Measurements from ENCODE around the gene ANKRD13D.

ANKRD13D gene

DNA sequence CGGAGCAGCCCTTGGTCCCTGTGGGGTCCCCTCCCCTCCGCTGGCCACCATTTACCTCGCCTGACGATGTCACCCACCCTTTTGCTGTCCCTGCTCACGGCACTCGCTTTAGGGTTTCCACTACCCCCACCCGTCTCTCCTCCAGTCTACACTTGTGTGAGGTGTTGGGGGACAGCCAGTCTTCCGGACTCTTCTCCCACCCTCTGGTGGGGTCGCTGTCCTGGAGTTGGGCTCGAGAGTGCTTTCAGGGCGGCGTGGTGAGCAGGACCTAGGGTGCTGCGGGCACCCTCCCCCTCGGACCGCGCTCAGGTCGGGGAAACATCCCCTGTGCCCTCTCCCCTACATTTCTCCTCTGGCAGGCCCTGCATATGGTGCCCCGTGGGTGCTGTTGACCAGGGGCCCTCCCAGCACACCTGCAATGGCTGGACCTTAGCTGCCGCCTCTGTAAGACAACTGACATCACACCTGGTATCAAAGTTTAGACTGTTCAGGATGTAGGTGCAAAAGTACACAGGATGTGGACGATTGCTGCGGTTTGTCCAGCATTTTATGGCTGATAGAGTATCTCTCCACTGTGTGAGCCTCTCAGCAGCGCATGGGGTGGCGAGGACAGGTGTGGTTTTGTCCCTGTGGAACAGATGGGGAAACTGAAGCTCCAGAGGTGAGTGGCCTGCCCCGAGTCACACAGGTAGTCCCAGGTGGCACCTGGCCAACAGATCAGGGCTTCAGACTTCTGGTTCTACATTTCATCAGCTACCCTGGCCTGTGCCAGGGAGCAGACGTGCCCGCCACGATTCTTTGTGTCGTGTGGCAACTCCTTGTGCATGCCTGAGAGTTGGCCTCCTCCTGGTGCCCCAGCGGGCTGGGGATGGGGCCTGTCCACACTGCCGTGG is 21.7 kb upstream of the ANKRD13D start:
- Histone ChIP-seq H3K4me3 (ENCODE audit: low read depth, low read length) (peak overlapping the region; percentile 76), H3K36me3 (replicated peaks) (peaks cover 11% of the 10 kb centered on the region), H3K27ac (no peak overlapping the region), H3K27me3 (replicated peaks) (no peaks in the 10 kb centered on the region)
- in situ Hi-C loops (cut with HindIII; ENCODE audit: low pct_ligation_motif_present, low sequenced_read_pairs), result no loop called here
- DNase-seq, result no peak
- TF ChIP-seq, protein P1, sequence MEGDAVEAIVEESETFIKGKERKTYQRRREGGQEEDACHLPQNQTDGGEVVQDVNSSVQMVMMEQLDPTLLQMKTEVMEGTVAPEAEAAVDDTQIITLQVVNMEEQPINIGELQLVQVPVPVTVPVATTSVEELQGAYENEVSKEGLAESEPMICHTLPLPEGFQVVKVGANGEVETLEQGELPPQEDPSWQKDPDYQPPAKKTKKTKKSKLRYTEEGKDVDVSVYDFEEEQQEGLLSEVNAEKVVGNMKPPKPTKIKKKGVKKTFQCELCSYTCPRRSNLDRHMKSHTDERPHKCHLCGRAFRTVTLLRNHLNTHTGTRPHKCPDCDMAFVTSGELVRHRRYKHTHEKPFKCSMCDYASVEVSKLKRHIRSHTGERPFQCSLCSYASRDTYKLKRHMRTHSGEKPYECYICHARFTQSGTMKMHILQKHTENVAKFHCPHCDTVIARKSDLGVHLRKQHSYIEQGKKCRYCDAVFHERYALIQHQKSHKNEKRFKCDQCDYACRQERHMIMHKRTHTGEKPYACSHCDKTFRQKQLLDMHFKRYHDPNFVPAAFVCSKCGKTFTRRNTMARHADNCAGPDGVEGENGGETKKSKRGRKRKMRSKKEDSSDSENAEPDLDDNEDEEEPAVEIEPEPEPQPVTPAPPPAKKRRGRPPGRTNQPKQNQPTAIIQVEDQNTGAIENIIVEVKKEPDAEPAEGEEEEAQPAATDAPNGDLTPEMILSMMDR (IDR thresholded peaks at IDR 0.05; ENCODE audit: low read depth, low read length, missing control alignments), result peak; percentile 21

DNA sequence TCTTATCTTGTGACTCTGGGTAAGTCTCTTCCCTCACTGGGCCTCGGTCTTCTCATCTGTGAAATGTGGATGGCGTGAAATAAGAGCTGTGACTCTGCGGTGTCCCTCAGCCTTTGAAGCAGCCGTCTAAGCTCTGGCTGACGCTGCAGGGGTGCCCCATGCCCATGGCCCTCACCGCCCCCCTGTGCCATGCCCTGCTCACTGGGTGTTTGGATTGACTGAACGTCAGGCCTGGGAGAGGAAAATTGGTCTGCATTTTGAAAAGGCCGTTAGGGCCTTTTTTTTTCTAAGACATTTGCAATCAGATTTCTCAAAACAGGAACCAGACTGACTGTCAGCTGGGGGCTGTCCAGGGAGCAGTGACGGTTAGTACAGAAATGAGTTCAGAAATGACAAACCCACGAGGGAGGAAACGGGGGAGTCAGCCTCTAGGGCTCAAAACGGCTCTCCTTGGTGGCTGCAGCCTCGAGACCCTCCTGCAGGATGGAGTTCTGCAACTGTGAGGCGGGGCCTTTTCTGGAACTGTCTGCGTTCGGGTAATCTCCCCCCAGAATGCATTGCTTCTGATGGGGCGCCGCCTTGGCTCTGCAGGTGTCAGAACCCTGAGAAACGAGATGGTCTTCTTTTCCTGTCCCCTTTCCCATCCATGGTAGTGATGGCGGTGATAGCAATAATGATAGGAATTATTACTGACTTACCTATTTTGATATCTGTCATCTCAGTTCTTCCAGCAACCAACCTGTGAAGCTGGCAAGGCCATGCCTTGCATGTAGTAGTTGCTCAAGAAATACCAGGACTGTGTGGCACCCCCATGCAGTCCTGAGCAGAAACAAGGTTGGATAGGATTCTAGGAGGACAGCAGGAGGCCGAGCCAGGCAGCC is 20.8 kb upstream of the ANKRD13D start:
- in situ Hi-C loops (cut with HindIII; ENCODE audit: low pct_ligation_motif_present, low sequenced_read_pairs), result no loop called here
- no peak overlapping the region for H3K4me3 ChIP-seq (ENCODE audit: low read depth, low read length)
- TF ChIP-seq, protein P1 (IDR thresholded peaks at IDR 0.05; ENCODE audit: low read depth, low read length, missing control alignments), result no peak
- no peaks in the 10 kb centered on the region for H3K27me3 ChIP-seq (replicated peaks)
- peaks cover 11% of the 10 kb centered on the region for H3K36me3 ChIP-seq (replicated peaks)
- DNase-seq, result no peak
- no peak overlapping the region for H3K27ac ChIP-seq

DNA sequence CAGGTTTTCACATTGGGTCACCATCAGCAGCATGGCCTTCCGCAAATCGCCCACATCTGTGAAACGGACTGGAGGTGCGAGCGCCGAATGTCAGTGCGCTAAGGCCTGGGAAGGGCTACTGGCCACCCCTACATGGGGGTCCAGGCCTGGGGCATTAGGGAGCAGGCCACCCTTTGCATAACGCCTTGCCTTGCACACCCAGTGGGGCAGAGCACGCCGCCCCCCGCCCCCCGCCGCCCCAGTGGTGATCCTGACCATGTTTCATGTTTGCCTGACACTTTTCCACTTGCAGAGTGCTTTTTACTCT is 20.2 kb upstream of the ANKRD13D start:
- no peak overlapping the region for H3K4me3 ChIP-seq (ENCODE audit: low read depth, low read length)
- peaks cover 11% of the 10 kb centered on the region for H3K36me3 ChIP-seq (replicated peaks)
- in situ Hi-C loops (cut with HindIII; ENCODE audit: low pct_ligation_motif_present, low sequenced_read_pairs), result no loop called here
- TF ChIP-seq, protein P1 (IDR thresholded peaks at IDR 0.05; ENCODE audit: low read depth, low read length, missing control alignments), result no peak
- DNase-seq, result no peak
- H3K27ac ChIP-seq, result no peak overlapping the region
- H3K27me3 ChIP-seq (replicated peaks), result no peaks in the 10 kb centered on the region

DNA sequence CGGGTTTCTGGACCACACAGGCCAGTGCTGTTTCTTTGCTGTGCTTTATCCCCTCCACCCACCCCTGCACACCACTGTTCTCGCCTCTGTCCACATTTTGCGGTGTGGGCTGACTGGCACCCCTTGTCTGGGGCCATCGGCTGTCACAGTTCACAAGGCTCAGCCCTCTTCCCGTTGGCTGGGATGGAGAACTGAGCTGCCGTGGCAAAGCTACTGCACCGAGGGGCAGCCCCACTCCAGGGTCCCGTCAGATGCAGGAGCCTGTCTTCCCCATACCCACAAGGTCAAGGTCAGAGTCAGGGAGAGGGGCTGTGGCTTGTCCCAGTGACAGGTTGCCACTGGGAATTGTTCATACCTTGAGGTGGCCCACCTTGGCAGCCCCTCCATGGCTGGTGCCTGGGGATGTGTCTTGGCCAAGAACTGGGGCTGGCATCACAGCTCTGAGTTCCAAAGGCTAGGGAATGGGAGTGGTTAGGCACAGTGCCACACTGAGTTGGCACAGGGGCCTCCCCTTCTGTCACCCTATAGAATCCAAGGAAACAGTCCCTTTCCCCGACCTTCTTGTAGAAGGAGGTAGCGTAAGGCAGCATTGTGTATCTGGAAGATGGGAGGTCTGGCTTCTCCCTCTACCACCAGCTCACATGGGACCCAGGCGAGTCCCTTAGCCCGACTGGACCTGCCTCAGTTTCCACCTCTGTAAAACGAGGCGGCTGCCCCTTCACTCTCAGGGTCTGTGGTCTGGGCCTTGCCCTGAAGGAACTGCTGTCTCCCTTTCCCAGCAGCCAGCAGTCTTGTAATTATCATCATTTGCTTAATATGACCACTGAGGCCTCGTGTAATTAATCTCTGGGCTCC is 19.5 kb upstream of the ANKRD13D start:
- no peaks in the 10 kb centered on the region for H3K27me3 ChIP-seq (replicated peaks)
- H3K27ac ChIP-seq, result no peak overlapping the region
- in situ Hi-C loops (cut with HindIII; ENCODE audit: low pct_ligation_motif_present, low sequenced_read_pairs), result no loop called here
- TF ChIP-seq, protein P1 (IDR thresholded peaks at IDR 0.05; ENCODE audit: low read depth, low read length, missing control alignments), result no peak
- DNase-seq, result no peak
- peaks cover 11% of the 10 kb centered on the region for H3K36me3 ChIP-seq (replicated peaks)
- H3K4me3 ChIP-seq (ENCODE audit: low read depth, low read length), result no peak overlapping the region

DNA sequence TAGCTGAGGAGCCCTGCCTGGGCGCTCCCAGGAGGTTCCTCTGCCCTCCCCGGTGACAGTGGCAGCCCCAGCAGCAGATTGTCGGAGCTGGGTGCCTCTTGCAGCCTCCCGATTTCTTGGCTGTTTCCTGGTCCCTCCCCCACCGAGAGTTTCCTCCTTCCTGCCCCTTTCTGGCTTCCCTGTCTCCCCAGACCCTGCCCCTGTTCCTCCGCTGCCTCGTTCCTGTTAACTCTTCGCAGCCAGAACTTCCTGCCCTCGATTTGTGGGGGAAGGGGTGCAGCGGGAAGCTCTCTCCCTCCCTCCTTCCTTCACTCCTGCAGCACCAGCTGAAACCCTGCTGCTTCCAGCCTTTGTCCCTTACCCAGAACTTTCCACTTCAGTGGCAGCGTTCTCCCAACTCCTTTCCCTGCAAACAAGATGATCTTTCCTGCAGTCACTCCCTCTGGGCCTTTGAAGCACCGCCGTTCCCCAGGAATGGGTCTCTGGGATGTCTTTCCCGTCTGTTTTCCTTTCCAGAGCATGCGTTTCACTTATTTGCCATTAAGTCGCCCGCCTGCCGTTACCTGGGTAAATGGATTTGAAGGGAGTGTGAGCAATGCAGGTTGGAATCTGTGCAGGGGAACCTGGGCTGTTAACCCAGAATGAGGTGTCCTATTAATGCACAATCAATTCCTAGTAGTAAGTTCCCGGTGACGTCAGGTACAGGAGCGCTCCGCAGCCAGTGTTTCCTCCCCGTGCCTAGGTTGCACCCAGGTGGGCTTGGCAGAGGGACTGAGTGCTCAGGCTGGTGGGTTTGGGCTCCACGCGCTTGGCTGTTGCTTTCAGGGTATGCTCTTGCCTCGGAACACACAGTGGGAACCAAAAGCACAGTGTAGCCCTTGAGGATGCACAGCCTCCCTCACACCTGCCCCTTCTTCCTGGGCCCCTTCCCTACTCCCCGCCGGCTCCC is 18.6 kb upstream of the ANKRD13D start:
- in situ Hi-C loops (cut with HindIII; ENCODE audit: low pct_ligation_motif_present, low sequenced_read_pairs), result no loop called here
- Histone ChIP-seq H3K27me3 (replicated peaks) (no peaks in the 10 kb centered on the region), H3K27ac (no peak overlapping the region), H3K4me3 (ENCODE audit: low read depth, low read length) (peak overlapping the region; percentile 15), H3K36me3 (replicated peaks) (peaks cover 11% of the 10 kb centered on the region)
- TF ChIP-seq, protein P1 (IDR thresholded peaks at IDR 0.05; ENCODE audit: low read depth, low read length, missing control alignments), result no peak
- no peak for DNase-seq

All from brain microvascular endothelial cell (primary cell).